Type B pancreatic cell (in vitro differentiated cells): Measurements from ENCODE around the gene ADAMTS17. TPM values are rescaled to one million over a fixed set of nuclear protein-coding genes. Genes with fewer than 3 reads are reported as not detected.
A peak's percentile ranks its signal among the peaks of the same experiment; 100 is the strongest.

ENCODE experiments used
- DNase-seq: peaks from one replicate; pipeline ENCODE4 v3.0.0; 2021; ENCODE audit warnings: mixed read lengths; ENCODE audit not compliant: unreplicated experiment; ENCODE audit errors: extremely low spot score
- H3K27ac Mint-ChIP-seq: 2 replicates; pipeline ENCODE4 v1.8.0; 2021; ENCODE audit warnings: mild to moderate bottlenecking, mixed read lengths
- H3K27me3 Mint-ChIP-seq: 2 replicates; pipeline ENCODE4 v1.8.0; 2021; ENCODE audit warnings: mixed read lengths
- H3K36me3 Mint-ChIP-seq: 2 replicates; pipeline ENCODE4 v1.8.0; 2021; ENCODE audit warnings: mixed read lengths
- H3K4me1 Mint-ChIP-seq: one replicate; pipeline ENCODE4 v1.8.0; 2021; ENCODE audit warnings: mixed read lengths; ENCODE audit not compliant: unreplicated experiment
- H3K4me3 Mint-ChIP-seq: 2 replicates; pipeline ENCODE4 v1.8.0; 2021; ENCODE audit warnings: mild to moderate bottlenecking, mixed read lengths
- H3K9me3 Mint-ChIP-seq: 2 replicates; pipeline ENCODE4 v1.8.0; 2021; ENCODE audit warnings: mixed read lengths
- CTCF ChIP-seq: fragments of 200-600 bp; sonication (generic); conservative IDR thresholded peaks from 2 replicates; pipeline ENCODE4 v1.5.0; 2021; ENCODE audit warnings: antibody characterized with exemption, mild to moderate bottlenecking
- total RNA-seq: library from RNA; stranded (reverse); gene quantifications from 2 replicates; pipeline ENCODE4 v1.2.1, GENCODE V29; 2021; ENCODE audit warnings: low replicate concordance

ADAMTS17 gene
- total RNA-seq, 1 donor from 2014 or later = 18.3 TPM

- H3K4me1 Mint-ChIP-seq = peaks cover 4% of the 10 kb centered on the region
- no peak overlapping the region for H3K4me3 Mint-ChIP-seq
- H3K27me3 Mint-ChIP-seq = no peaks in the 10 kb centered on the region
- no peak for DNase-seq
- peaks cover 4% of the 10 kb centered on the region for H3K9me3 Mint-ChIP-seq
- peaks cover 6% of the 10 kb centered on the region for H3K36me3 Mint-ChIP-seq
- TF ChIP-seq CTCF = no peak
- no peak overlapping the region for H3K27ac Mint-ChIP-seq
Measured at GRCh38 chr15:100043692-100044091, 298.1 kb downstream of the ADAMTS17 start.

GRCh38 chr15:100043068-100043641 lies 298.6 kb downstream of the ADAMTS17 start:
- Mint-ChIP-seq H3K4me1 (peaks cover 4% of the 10 kb centered on the region), H3K36me3 (peaks cover 6% of the 10 kb centered on the region), H3K9me3 (peaks cover 4% of the 10 kb centered on the region), H3K4me3 (no peak overlapping the region), H3K27me3 (no peaks in the 10 kb centered on the region), H3K27ac (peak overlapping the region; percentile 19)
- DNase-seq = no peak
- no peak for TF ChIP-seq CTCF

GRCh38 chr15:100042558-100042957 lies 299.2 kb downstream of the ADAMTS17 start:
- Mint-ChIP-seq H3K27me3 (no peaks in the 10 kb centered on the region), H3K9me3 (peaks cover 4% of the 10 kb centered on the region), H3K36me3 (peaks cover 5% of the 10 kb centered on the region), H3K4me1 (peaks cover 4% of the 10 kb centered on the region), H3K27ac (no peak overlapping the region), H3K4me3 (no peak overlapping the region)
- no peak for DNase-seq
- TF ChIP-seq CTCF = no peak

- no peaks in the 10 kb centered on the region for H3K36me3 Mint-ChIP-seq
- no peak for DNase-seq
- H3K4me1 Mint-ChIP-seq = peaks cover 4% of the 10 kb centered on the region
- H3K27me3 Mint-ChIP-seq = no peaks in the 10 kb centered on the region
- H3K4me3 Mint-ChIP-seq = no peak overlapping the region
- no peak for TF ChIP-seq CTCF
- peak overlapping the region; percentile 22 for H3K27ac Mint-ChIP-seq
- no peaks in the 10 kb centered on the region for H3K9me3 Mint-ChIP-seq
Measured at GRCh38 chr15:100041127-100041828, 300.5 kb downstream of the ADAMTS17 start.

- no peak for TF ChIP-seq CTCF
- no peak for DNase-seq
- no peaks in the 10 kb centered on the region for H3K27me3 Mint-ChIP-seq
- H3K36me3 Mint-ChIP-seq = no peaks in the 10 kb centered on the region
- H3K4me1 Mint-ChIP-seq = peaks cover 4% of the 10 kb centered on the region
- no peak overlapping the region for H3K4me3 Mint-ChIP-seq
- no peak overlapping the region for H3K27ac Mint-ChIP-seq
- H3K9me3 Mint-ChIP-seq = no peaks in the 10 kb centered on the region
Measured at GRCh38 chr15:100039994-100040393, 301.8 kb downstream of the ADAMTS17 start.
